OCI-LY7 (cell line): ENCODE results near the gene SAE1.

ENCODE experiments used
- EZH2phosphoT487 ChIP-seq: fragments of 200-600 bp; sonication (generic); IDR thresholded peaks from 2 replicates; pipeline ENCODE4 v1.6.1; 2018; ENCODE audit warnings: low read depth, borderline replicate concordance, mild to moderate bottlenecking, mixed run types, antibody characterized with exemption, low read length, moderate library complexity, mixed read lengths
- TF ChIP-seq, protein P1 (sequence below): fragments of 200-600 bp; sonication (generic); conservative IDR thresholded peaks from 2 replicates; pipeline ENCODE4 v1.5.1; 2014; ENCODE audit warnings: mild to moderate bottlenecking, antibody characterized with exemption, low read length, moderate library complexity, mixed read lengths

DNA sequence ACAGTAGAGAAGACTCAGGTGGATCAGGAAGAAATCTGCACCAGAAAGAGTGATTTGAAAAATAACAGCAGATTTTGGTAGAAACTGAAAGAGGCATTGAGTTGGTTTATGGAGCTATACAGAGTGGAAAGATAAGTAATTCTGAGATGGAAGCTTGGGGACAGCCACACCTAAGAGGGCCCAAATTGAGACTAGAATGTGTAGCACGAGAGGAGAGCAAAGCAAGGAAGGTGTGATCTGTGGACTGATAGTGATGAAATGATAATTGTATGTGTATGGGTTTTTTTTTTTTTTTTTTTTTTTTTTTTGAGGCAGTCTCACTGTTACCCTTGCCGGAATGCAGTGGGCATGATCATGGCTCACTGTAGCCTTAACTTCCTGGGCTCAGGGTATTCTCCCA, 16.3 kb downstream of the SAE1 start:
- TF ChIP-seq, protein P1, sequence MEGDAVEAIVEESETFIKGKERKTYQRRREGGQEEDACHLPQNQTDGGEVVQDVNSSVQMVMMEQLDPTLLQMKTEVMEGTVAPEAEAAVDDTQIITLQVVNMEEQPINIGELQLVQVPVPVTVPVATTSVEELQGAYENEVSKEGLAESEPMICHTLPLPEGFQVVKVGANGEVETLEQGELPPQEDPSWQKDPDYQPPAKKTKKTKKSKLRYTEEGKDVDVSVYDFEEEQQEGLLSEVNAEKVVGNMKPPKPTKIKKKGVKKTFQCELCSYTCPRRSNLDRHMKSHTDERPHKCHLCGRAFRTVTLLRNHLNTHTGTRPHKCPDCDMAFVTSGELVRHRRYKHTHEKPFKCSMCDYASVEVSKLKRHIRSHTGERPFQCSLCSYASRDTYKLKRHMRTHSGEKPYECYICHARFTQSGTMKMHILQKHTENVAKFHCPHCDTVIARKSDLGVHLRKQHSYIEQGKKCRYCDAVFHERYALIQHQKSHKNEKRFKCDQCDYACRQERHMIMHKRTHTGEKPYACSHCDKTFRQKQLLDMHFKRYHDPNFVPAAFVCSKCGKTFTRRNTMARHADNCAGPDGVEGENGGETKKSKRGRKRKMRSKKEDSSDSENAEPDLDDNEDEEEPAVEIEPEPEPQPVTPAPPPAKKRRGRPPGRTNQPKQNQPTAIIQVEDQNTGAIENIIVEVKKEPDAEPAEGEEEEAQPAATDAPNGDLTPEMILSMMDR, result no peak
- TF ChIP-seq EZH2phosphoT487, result no peak
